SK-N-MC (cell line): ENCODE results near the gene CDV3.

ENCODE experiments used
- EZH2 ChIP-seq: fragments of 200-600 bp; sonication (generic); IDR thresholded peaks from one replicate; pipeline ENCODE4 v1.6.1; 2017; ENCODE audit warnings: antibody characterized with exemption
- POLR2AphosphoS5 ChIP-seq: IDR thresholded peaks from 2 replicates; pipeline ENCODE4 v1.6.1; 2012; ENCODE audit warnings: mild to moderate bottlenecking, low read depth, low read length, borderline replicate concordance

DNA sequence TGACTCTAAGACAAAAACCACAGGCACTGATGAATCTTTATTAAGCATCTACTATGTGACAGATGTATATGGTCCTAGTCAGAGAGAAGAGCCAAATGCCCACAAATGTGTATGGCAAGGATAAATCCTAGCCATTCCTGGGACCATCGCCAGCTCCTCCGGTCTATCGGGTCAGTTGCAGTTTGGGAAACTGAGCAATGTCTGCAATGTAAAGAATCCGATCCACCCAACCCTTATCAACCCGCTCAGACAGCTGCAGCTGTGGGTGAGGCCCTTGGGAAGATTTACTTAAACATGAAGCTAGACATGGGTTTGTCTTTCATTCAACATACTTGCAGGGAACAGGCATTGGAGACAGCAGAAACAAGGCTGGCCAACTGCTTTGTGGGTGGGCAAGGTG lies 40.5 kb upstream of the CDV3 start:
- TF ChIP-seq POLR2AphosphoS5 (no peak), EZH2 (no peak)
